HG03575 (cell line): ENCODE measurements around the gene NAV1.
"Not testable (repeated sequence)": the region's sequence is repeated elsewhere in the genome, so short reads cannot be mapped to it uniquely, and the experiment has no call there.

Experiments
- ATAC-seq: cut with Tn5 transposase; IDR thresholded peaks from one replicate; pipeline ENCODE4 v1.9.1; 2021; ENCODE audit not compliant: unreplicated experiment, insufficient number of reproducible peaks, low FRiP score; ENCODE audit errors: extremely low read depth

Gene NAV1

DNA sequence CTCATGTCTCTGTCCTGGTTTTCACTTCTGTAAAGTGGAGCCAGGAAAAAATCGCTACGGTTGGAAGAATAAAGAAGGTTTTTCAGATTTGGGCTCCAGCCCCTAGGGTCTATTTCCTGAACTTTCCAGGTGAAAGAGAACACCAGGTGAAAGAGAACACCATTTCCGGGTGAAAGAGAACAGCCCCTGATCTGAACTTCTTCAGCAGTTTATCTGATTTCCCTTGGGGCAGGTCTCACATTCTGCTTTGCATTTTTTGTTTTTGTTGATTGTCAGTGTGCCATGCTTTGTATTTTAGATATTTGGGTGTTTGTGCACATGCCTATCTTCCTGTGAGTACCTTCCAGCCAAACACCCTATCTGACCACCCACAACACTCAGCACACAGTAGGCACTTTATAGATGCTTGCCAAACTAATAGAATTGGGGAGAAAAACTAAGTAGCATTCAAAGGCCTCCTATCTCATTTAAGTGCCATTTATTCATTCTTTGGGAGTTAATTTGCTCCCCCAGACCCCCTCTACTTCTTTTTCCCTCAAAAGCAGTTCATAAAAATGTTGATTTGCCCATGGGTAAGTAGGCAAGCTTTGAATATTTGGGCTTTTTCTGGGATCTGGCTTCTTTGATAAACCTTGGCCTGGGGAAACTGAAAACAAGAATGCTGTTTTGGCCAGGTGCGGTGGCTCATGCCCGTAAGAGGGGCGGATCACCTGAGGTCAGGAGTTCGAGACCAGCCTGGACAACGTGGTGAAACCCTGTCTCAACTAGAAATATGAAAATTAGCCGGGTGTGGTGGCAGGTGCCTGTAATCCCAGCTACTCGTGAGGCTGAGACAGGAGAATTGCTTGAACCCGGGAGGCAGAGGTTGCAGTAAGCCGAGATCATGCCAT, 2.2 kb downstream of the NAV1 start:
- ATAC-seq = no peak

DNA sequence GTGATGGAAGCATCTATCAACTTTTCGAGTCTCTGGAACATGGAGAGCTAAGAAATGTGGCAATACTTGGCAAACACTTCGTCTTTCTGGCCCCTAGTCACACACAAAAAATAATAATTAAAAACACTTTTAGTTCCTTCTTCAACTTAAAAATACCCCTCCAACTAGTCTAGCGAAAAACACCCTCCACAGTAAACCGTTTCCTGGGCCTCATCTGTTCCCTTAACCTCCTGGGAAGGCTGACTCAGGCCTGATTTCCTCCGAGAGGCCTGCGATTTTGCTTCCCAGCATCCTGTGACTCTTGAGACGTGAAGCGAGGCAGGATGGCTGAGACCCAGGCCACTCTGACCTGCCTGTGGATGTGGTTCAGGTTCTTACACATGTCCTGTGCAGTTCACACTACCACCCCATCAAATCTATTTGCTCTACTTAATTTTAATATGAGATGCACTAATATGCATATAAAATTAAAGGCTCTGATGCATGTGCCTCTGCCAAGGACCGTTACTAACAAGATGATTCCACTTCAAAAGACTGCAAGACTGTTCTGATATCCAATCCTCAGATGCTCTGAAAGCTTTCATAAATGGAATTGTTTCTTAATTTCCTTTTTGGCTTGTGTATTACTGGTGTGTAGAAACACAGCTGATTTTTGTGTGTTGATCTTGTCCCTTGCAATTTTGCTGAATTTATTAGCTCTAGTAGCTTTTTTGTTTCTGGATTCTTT, 3.5 kb downstream of the NAV1 start:
- ATAC-seq = no peak

DNA sequence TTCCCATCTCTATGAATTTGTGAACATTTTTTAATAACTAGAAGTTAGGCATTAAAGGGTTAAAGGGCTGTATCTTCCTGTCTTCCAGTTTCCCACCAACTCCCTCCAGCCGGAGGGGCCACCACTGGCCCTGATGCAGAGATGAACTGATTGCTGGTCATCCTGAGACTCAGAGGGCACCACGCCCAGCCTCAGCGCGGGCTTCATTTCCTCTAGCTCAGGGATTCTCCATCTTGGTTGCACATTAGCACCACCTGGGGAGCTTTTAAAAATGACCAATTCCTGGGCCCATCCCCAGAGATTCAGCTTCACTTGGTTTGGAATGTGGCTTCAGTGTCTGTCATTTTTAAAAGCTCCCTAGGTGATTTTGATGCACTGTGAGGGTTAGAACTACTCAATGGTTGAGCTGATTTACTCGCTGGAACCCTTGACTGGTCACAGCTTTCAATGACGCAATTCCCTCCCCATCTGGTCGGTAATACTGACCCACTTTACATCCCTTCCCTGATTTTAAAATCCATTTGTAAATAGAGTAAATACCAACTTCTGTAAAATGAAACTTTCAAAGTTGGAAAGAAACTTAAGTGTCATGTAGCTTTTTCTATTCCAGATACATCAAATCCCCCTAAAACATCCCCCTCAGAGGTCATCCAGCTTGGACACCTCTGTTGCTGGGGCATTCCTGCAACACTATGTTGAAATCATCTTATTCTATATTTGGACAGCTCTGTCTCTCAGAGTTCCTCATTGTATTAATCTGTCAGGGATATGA, 5.1 kb downstream of the NAV1 start:
- ATAC-seq = no peak

DNA sequence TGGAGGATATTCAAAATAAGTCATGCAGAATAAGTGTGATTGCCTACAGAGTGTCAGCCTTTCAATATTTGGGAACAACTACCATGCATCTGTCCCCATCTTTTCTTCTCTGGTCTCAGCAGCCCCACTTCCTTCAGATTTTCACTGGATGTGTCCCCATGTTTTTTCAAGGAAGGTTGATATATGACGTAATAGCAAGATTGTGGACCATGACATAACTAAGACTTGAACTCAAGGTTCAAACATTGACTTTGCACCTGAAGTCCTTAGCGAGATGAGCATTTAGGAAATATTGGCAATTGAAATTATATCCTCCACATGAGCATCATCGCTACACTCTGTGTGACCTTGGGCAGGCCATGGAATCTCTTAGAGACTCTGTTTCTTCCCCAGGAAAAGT, 5.8 kb downstream of the NAV1 start:
- ATAC-seq = no peak

DNA sequence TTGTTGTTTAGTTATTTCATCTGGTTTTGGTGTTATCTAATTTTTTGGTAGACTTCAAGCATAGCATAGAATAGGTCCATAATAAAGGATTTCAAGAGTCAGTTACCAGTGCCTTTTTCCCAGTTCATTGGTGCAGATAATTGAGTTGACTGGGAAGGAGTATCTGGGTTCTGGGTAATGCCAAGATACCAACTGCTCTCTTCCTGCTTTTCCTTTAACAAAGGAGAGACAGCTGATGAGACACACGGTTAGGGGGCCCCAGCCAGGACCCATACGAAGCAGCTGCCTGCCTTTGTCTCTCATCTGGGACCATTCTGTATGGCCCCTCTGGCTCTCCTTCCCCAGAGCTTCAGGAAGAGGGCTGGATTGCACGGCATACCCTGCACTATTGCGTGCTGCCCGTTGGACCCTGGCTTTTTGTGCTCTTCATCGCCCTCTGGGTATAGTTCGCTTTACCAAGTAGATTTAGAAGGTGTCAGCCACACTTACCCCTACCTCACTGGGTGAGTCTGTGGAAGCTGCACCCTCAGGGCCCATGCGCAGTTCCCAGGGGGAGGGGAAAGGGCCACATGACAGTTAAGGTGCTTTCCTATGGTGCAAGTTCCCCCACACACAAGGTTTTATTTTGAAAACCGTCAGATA, 7.0 kb downstream of the NAV1 start:
- ATAC-seq = no peak

DNA sequence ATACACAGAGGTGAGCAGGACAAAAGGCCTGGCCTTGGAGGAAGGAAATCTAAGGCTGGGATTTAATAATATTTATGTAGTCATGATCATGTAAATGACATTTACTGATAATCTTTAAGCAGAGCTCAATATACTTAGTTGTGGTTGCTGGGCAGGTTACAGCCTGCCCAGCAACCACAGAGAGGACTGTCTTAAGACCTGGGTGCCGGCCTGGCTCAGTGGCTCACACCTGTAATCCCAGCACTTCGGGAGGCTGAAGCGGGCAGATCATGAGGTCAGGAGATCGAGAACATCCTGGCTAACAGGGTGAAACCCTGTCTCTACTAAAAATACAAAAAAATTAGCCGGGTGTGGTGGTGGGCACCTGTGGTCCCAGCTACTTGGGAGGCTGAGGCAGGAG, 10.6 kb downstream of the NAV1 start:
- not testable (repeated sequence) for ATAC-seq

DNA sequence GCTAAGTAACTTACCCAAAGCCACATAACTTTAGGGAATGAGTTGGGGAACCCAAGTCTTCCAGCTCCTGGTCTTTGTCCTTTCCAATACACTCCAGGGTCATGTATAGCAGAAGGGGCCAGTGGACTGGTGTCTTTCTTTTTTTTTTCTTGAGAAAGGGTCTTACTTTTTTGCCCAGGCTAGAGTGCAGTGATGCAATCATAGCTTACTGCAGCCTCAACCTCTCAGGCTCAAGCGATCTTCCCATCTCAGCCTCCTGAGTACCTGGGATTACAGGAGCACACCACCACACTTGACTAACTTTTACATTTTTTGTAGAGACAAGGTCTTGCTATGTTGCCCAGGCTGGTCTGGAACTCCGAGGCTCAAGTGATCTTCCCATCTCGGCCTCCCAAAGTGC, 12.2 kb downstream of the NAV1 start:
- no peak for ATAC-seq

DNA sequence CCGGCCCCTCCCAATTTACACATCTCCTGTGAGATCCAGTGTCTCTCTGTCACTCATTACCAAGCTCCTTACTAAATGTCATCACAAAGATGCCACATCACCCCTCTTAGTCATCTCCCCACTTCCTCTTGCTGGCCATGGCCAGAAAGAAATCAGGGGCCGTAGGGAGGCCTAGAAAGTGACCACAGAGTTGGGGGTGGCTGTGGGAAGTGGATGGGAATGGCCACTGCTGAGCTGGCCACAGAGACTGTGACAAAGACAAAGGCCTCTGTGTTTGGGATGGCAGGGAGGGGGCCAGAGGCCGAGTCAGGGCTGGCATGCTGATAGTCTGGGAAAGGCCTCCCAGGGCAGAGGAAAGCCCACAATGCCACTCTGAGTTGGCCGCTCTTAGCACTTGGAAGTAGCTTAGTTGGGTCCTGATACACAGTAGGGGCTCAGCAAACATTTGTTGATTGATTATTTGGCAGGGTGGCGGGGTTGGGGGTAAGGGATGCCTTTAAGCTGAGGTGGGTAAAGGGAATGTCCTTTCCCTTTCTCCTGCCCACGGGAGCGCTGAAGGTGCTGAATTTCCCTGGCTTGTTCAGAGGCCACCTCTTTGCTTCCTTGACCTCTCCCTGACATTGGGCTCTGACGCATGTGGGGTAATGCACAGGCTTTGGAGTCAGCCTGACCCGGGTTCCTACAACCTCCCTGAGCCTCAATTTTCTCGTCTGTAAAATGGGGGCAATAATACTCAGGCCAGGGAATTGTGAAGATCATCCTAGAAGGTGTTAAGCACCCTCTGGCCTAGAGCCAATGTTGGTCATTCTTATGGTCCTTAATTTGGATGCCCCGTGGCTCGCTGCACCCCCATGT, 13.2 kb downstream of the NAV1 start:
- no peak for ATAC-seq

DNA sequence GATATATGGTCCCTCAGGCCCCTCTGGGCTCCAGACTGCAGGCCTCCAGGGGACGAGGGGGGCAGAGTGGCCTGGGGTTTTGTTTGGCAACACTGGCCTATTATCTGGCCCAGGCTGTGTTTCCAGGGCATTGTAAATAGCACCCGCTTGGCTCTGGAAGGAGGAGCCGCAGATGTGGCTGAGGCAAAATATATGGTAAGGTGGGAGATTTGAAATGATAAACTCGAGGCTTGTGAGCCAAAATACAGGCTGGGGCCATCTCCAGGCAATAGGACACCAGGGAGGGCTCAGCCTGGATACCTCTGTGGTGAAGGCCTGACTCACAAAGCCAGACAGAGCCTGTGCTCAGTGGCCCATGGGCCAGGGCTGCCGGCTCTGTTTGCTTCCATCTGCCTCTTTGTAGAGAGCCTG, 14.0 kb downstream of the NAV1 start:
- no peak for ATAC-seq

DNA sequence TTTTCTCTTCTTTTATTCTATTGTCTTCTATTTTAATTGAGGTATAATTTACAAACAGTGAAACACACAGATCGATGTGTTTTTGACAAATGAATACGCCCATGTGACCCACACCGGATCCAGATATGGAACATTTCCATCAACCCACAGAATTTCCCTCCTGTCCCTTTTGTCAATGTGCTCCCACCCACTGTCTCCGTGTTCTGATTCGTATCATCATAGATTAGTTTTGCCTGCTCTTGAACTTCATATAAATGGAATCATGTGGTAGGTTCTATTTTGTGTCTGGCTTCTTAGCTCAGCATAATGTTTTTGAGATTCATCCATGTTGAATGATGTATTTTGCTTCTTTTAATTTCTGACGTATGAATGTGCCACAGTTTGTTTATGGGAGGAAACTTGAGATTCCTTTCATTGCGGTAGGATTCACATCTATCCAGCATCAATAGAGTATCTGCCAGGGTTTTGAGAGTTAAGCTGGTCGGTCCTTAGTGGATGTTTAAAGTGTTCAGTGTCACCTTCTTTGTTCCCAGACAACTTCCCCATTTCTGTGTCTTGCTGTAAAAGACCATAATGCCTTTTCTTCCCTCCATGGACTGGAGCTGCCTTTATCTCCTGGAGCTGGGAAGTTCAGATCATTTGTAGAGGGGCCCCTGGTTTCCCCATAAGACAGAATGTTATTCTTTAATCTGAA, 14.7 kb downstream of the NAV1 start:
- no peak for ATAC-seq

DNA sequence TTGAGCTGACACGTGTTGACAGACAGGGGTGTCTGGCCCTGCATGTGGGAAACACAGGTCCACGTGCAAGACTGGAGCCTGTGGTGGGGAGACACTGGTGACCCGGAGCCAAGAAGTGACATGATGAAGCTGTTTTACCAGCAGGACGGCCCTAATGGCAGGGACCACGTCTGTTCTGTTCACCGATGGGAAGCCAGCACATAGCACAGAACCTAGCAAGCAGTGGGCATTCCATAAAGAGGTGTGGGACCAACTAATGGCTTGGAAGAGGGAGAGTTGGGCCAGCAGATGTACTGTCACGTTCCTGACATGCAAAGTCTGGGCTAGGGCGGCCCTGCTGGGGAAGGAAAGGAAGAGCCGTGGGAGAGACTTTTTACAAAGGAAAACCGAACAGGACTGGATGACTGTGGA, 15.3 kb downstream of the NAV1 start:
- no peak for ATAC-seq

DNA sequence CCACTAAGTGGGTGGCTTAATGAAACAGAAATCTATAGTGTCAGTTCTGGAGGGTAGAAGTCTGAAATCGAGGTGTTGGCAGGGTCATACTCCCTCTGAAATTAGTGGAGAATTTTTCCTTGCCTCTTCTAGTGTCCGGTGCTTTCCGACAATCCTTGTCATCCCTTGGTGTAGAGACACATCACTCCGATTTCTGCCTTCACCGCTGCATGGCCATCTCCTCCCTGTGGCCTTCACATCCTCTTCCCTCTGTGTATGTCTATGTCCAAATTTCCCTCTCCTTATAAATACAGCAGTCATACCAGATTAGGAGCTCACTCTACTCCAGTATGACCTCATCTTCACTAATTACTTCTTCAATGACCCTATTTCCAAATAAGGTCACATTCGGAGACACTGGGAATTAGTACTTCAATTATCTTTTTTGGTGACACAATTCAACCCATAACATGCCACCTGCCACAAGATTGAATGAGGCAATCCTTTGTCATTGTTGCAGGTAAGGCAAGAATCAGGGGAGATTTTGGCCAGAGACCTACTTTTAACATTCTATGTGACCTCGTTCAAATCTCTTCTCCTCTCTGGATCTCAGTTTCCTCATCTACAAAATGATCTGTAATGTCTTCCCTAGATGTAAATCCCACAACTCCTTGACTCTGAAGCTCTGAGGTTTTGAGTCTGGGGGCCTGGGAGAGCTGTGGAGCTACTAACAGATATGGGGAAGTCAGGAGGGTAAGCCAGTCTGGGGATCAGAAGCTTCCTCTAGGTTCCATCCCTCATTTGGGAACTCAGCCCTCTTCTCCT, 16.1 kb downstream of the NAV1 start:
- ATAC-seq = no peak

DNA sequence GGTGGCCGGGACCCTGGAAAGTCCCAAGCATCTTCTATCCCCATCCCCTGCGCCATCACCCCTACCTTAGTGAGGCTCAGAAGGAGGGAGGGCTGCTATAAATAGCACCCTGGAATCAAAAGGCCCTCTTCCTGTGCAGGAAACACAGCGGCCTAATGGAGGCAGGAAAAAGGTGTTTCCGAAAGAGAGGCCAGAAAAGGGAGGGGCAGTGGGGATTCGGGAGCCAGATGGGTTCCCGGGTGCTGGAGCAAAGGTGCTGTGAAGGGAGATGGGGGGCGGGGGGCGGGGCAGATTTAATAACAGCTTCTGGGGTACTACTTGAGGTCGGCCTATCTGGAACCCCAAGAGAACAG, 16.6 kb downstream of the NAV1 start:
- ATAC-seq = no peak

DNA sequence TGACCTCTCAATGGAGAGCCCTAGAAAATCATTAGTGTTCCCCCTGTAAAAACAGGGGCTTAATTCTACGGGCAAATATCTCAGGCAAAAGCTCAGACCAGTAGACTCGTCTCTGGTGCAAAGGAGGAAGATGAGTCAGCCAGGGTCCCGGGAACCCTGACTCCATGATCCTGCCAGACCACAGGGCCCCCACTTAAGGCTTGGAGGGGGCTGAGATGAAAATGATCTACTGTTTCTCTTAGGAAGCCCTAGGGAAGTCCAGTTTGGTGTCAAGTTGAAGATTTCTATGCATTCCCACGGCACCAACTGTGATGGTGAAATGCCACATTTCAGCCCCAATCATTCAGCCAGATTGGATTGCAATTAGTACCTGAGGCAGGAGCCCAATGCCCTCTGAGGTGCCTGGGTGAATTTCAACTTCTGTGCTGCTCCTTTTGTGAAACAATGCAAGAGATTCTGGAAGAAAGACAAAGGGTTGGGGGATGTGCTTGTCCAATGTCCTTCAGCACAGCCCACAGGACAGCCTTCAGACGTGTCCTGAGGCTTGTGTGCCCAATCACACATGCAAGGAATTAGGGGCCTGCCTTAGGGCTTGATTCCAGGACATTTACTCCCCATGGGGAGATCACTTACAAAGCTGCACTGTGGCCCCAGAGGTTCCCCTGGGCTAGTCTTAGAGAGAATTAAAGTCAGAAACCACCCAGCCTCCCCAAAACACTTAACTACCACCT, 18.1 kb downstream of the NAV1 start:
- no peak for ATAC-seq

DNA sequence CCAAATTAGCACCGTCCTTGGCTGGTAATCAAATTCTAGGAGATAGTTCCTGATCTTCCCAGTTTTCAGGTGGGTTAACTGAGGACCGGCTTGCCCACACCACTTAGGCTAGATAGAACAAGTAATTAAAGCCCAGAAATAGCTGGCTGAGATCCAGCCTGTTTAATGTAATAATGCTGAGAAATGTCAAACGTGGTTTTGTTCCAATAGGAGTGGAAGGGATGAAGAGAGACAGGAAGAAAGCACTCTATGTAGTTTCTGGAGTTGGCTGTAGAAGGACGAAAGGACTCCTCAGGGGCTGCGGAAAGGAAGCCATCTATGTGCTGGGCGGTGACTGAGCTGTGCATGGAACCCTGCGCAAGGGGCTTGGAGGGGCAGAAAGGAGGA, 18.6 kb downstream of the NAV1 start:
- ATAC-seq = no peak

DNA sequence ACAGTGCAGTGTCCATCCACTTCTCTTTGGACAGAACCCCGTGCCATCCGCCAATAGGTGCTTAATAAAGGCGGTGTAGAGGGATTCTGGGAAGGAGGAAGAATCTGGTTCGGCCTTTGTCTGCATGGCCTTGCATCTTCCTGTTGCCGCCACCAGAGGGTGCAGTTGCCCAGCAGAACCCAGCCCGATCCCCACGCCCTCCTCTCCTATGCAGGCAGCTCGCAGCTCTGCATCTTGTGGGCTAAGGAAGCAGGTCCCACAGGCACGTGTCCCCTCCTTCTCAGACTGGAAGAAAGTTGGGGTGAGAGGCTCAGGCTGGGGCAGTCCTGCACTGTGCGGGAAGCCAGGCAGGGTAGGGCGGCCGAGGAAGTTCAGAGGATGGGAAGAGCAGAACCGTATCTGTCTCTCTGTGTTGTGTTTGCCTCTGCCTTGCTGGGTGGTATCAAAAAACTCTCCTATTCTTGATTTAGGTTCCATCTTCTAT, 20.8 kb downstream of the NAV1 start:
- no peak for ATAC-seq
